Kidney epithelial cell (primary cell): Measurements from ENCODE around the gene PISD. TPM values are rescaled to one million over a fixed set of nuclear protein-coding genes. Genes with fewer than 3 reads are reported as not detected.

Source experiments
- DNase-seq: peaks from one replicate; pipeline ENCODE4 v3.0.0-alpha.2; 2010; ENCODE audit warnings: low read depth
- H3K27me3 ChIP-seq: 2 replicates; pipeline ENCODE4 v1.6.0; 2011; ENCODE audit warnings: low read length; ENCODE audit not compliant: control insufficient read depth, insufficient read depth
- H3K36me3 ChIP-seq: 2 replicates; pipeline ENCODE4 v1.5.1; 2011; ENCODE audit warnings: low read length; ENCODE audit not compliant: control insufficient read depth, insufficient read depth
- H3K4me3 ChIP-seq: 2 replicates; pipeline ENCODE4 v1.5.1; 2011; ENCODE audit warnings: low read depth, mild to moderate bottlenecking, control low read depth, low read length
- total RNA-seq: library from RNA; depleted of rRNA; stranded (reverse); fragments of >200 nt; gene quantifications from 2 replicates; pipeline ENCODE4 v1.2.3, GENCODE V29; 2015
- TF ChIP-seq, protein P1 (sequence below): IDR thresholded peaks from 2 replicates; pipeline ENCODE4 v1.5.1; 2011; ENCODE audit warnings: mild to moderate bottlenecking, moderate library complexity, low read length, control low read depth, inconsistent platforms; ENCODE audit not compliant: insufficient read depth, poor library complexity, severe bottlenecking

Gene PISD
- total RNA-seq, 1 donor from 2014 or later = 88.3 TPM

DNA sequence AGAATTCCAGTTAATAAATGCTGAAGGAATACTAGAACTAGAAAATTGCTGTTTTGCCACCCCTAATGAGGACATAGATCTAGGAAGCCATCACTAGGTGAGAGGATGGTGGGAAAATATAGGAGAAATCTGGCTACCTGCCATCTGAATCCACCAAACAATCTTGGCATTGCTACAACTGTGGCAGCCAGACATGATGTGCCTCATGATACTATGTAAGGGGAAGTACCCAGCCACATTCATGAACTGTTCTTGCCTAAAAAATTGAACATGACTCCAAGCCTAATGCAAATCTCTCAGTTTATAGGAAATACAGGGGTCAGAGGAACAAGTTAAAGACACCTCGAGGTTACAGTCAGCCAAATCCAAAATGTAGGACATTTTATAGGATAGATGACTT lies 92.9 kb downstream of the PISD start:
- no peak overlapping the region for H3K4me3 ChIP-seq
- no peak for DNase-seq
- TF ChIP-seq, protein P1, sequence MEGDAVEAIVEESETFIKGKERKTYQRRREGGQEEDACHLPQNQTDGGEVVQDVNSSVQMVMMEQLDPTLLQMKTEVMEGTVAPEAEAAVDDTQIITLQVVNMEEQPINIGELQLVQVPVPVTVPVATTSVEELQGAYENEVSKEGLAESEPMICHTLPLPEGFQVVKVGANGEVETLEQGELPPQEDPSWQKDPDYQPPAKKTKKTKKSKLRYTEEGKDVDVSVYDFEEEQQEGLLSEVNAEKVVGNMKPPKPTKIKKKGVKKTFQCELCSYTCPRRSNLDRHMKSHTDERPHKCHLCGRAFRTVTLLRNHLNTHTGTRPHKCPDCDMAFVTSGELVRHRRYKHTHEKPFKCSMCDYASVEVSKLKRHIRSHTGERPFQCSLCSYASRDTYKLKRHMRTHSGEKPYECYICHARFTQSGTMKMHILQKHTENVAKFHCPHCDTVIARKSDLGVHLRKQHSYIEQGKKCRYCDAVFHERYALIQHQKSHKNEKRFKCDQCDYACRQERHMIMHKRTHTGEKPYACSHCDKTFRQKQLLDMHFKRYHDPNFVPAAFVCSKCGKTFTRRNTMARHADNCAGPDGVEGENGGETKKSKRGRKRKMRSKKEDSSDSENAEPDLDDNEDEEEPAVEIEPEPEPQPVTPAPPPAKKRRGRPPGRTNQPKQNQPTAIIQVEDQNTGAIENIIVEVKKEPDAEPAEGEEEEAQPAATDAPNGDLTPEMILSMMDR = no peak
- no peaks in the 10 kb centered on the region for H3K27me3 ChIP-seq
- H3K36me3 ChIP-seq = no peaks in the 10 kb centered on the region

Other genes starting within 250 kb of the PISD start
- gene EIF4ENIF1, start 172.4 kb downstream of the PISD start, total RNA-seq = 11.9 and 15.0 TPM in 2 replicates
- gene SFI1, start 165.7 kb downstream of the PISD start, total RNA-seq = 13.2 and 18.1 TPM in 2 replicates
- 22.0 and 23.6 TPM in 2 replicates for gene PRR14L, start 87.9 kb upstream of the PISD start, total RNA-seq
- 10.3 and 13.6 TPM in 2 replicates for gene DEPDC5, start 91.8 kb upstream of the PISD start, total RNA-seq